Placental epithelial cell (primary cell): Measurements from ENCODE around the gene UGT2A3. TPM values are rescaled to one million over a fixed set of nuclear protein-coding genes. Genes with fewer than 3 reads are reported as not detected.

Source experiments
- small RNA-seq: library from RNA; depleted of rRNA; stranded (forward); fragments of <200 nt; gene quantifications from one replicate; pipeline ENCODE3, GENCODE V24; 2012
- total RNA-seq: library from RNA; depleted of rRNA; stranded (reverse); fragments of >200 nt; gene quantifications from 2 replicates; pipeline ENCODE4 v1.2.3, GENCODE V29; 2012

UGT2A3 gene
- not detected in 2 replicates for total RNA-seq

GRCh38 chr4:68951078-68951805, at the start of gene UGT2A3:
Gene UGT2A3, minus strand, starts transcription at chr4:68951804. Its CDS starts 44 bp downstream, at chr4:68951760.

Small RNA genes within 50 kb of the gene (small RNA-seq; reads per million reads assigned to genes)
- gene AC021146.3 (not detected), gene AC021146.6 (not detected)

Other genes starting within 250 kb of the UGT2A3 start
- not detected in 2 replicates for gene UGT2B10, start 135.8 kb downstream of the UGT2A3 start, total RNA-seq
- gene UGT2B7, start 144.7 kb upstream of the UGT2A3 start, total RNA-seq: 0.22 TPM in 1 of 2 replicates, not detected in the other